ENCODE measurements around the gene DNM3. TPM values are rescaled to one million over a fixed set of nuclear protein-coding genes. Genes with fewer than 3 reads are reported as not detected.

Gene DNM3
- total and polyA plus RNA-seq, 9 of the 15 experiments (the other 6 are each of a cell fraction or from before 2014, with no cell fraction given) = 0.08 to 0.36 (median 0.22) TPM; not detected in 1

GRCh38 chr1:172108161-172108893 is 267.0 kb downstream of the DNM3 start:
- no peaks in the 10 kb centered on the region; a peak in 1 of 5 replicates for H3K27me3 ChIP-seq (ENCODE audit: control insufficient read depth in 2 of 2, insufficient read depth in 2 of 2, low read length in 2 of 2)
- H3K27ac ChIP-seq (ENCODE audit: extremely low read depth, low read depth, low read length) = no peak overlapping the region
- no peak for DNase-seq (ENCODE audit: extremely low read depth in 1 of 4, low spot score in 3 of 4)
- no peaks in the 10 kb centered on the region for H3K79me2 ChIP-seq (ENCODE audit: control insufficient read depth, insufficient read depth, low read length)
- no peaks in the 10 kb centered on the region for H4K20me1 ChIP-seq (replicated peaks; ENCODE audit: control insufficient read depth, insufficient read depth, low read length)
- no peak for FAIRE-seq
- TF ChIP-seq HES1 (IDR thresholded peaks at IDR 0.05; ENCODE audit: low read depth) = no peak
- TF ChIP-seq FOSL1 (tag; conservative IDR thresholded peaks at IDR 0.05) = no peak
- no peak for TF ChIP-seq SOX6 (IDR thresholded peaks at IDR 0.05)
- no peak for TF ChIP-seq SNIP1 (IDR thresholded peaks at IDR 0.05; ENCODE audit: low read depth)
- TF ChIP-seq FOXP4 (CRISPR knock-in tag; IDR thresholded peaks at IDR 0.05; ENCODE audit: borderline replicate concordance) = no peak
- TF ChIP-seq HMG20B (CRISPR knock-in tag; IDR thresholded peaks at IDR 0.05) = no peak
- TF ChIP-seq ELF2 (CRISPR knock-in tag; IDR thresholded peaks at IDR 0.05) = no peak
- TF ChIP-seq TFE3 (CRISPR knock-in tag; IDR thresholded peaks at IDR 0.05) = no peak
- no peak for TF ChIP-seq CLOCK (CRISPR knock-in tag; IDR thresholded peaks at IDR 0.05; ENCODE audit: borderline replicate concordance)
- no peak for TF ChIP-seq FOXA1 (IDR thresholded peaks at IDR 0.05; ENCODE audit: borderline replicate concordance)
- TF ChIP-seq ZZZ3 (IDR thresholded peaks at IDR 0.05) = no peak
- ChIA-PET POLR2A (interaction anchor here (1.2 kb wide), 1 partner anchor 17 kb away, joined by 3 read pairs; no protein-coding TSS in a partner anchor), CTCF (ENCODE audit: low intra/inter-chr PET ratio) (no interaction called here)
- intact Hi-C loops (cut with micrococcal nuclease) (no loop called here), in situ Hi-C loops (cut with MboI) (no loop called here)
- no peak overlapping the region for H3K4me2 ChIP-seq (ENCODE audit: insufficient read depth, low read length)
- H3K36me3 ChIP-seq (ENCODE audit: control insufficient read depth, insufficient read depth, low read length) = no peaks in the 10 kb centered on the region
- no peak overlapping the region for H2AFZ ChIP-seq (ENCODE audit: low read depth, low read length)
- H3K9me1 ChIP-seq (ENCODE audit: control insufficient read depth, insufficient read depth, low read length) = no peaks in the 10 kb centered on the region
- no peak for ATAC-seq
- no peak overlapping the region for H3K4me3 ChIP-seq
- H3K9me3 ChIP-seq (replicated peaks; ENCODE audit: control insufficient read depth, insufficient read depth, low read depth, low read length) = no peaks in the 10 kb centered on the region
- no peaks in the 10 kb centered on the region for H3K4me1 ChIP-seq (replicated peaks in 1 of 2; ENCODE audit: control insufficient read depth in 2 of 2, insufficient read depth in 2 of 2, low read length in 2 of 2)
- BruUV-seq (replicated peaks) = no TSS peak
- no peak overlapping the region for H3K9ac ChIP-seq (ENCODE audit: insufficient read depth in 1 of 2, low read depth in 2 of 2, low read length in 2 of 2)
